Choroid plexus epithelial cell (primary cell): Measurements from ENCODE around the gene KRTAP19-8.

Source experiments
- DNase-seq: peaks from one replicate; pipeline ENCODE4 v3.0.0-alpha.2; 2010; ENCODE audit warnings: low read depth
- H3K4me3 ChIP-seq: 2 replicates; pipeline ENCODE4 v1.5.1; 2011; ENCODE audit warnings: low read depth, mild to moderate bottlenecking, control low read depth, low read length, moderate library complexity
- TF ChIP-seq, protein P1 (sequence below): conservative IDR thresholded peaks from 2 replicates; pipeline ENCODE4 v1.5.1; 2011; ENCODE audit warnings: low read depth, mild to moderate bottlenecking, control low read depth, inconsistent platforms, low read length, moderate library complexity

The KRTAP19-8 gene, protein sequence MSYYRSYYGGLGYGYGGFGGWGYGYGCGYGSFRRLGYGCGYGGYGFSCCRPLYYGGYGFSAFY

DNA sequence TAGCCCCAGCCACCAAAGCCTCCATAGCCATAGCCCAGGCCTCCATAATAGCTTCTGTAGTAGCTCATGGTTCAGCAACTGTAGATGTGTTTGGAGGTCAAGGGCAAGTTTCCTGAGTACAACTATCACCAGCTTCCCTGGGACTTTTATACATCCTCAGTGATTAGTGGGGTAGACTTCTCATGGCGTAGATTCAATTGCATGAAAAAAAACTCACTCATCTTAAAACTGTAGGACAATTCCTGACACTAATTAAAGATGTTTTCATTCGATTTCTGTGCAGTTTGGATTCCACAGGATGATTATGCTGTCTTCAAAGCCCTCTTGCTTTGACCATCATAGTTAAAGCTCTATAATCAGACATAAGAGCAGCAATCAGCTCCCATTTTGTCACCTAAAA is at the start of gene KRTAP19-8:
KRTAP19-8 (minus strand) TSS at position 101 of the 400 bp plus-strand sequence; CDS start at position 68, 33 bp downstream.
- TF ChIP-seq, protein P1, sequence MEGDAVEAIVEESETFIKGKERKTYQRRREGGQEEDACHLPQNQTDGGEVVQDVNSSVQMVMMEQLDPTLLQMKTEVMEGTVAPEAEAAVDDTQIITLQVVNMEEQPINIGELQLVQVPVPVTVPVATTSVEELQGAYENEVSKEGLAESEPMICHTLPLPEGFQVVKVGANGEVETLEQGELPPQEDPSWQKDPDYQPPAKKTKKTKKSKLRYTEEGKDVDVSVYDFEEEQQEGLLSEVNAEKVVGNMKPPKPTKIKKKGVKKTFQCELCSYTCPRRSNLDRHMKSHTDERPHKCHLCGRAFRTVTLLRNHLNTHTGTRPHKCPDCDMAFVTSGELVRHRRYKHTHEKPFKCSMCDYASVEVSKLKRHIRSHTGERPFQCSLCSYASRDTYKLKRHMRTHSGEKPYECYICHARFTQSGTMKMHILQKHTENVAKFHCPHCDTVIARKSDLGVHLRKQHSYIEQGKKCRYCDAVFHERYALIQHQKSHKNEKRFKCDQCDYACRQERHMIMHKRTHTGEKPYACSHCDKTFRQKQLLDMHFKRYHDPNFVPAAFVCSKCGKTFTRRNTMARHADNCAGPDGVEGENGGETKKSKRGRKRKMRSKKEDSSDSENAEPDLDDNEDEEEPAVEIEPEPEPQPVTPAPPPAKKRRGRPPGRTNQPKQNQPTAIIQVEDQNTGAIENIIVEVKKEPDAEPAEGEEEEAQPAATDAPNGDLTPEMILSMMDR, result no peak
- DNase-seq, result no peak
- no peak within 1 kb of the TSS for H3K4me3 ChIP-seq

DNA sequence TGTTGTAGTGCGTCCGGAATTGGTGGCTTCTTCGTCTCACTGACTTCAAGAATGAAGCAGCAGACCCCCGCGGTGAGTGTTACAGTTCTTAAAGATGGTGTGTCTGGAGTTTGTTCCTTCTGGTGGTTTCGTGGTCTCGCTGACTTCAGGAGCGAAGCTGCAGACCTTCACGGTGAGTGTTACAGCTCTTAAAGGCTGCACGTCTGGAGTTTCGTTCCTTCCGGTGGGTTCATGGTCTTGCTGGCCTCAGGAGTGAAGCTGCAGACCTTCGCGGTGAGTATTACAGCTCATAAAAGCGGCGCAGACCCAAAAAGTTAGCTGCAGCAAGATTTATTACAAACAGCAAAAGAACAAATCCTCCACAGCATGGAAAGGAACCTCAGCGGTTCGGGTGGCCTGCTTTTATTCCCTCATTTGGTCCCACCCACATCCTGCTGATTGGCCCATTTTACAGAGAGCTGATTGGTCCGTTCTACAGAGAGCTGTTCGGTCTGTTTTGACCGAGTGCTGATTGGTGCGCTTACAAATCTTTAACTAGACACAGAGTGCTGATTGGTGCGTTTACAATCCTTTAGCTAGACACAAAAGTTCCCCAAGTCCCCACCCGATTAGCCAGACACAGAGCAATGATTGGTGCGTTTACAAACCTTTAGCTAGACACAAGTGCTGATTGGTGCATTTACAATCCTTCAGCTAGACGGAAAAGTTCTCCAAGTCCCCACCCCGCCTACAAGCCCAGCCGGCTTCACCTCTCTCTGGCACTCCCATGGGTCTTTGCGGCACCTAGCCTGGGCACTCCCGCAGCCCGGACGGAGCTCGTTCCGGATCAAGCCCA is 49.6 kb upstream of the KRTAP19-8 start:
- no peak for DNase-seq
- H3K4me3 ChIP-seq, result no peak overlapping the region
- TF ChIP-seq, protein P1, result no peak

DNA sequence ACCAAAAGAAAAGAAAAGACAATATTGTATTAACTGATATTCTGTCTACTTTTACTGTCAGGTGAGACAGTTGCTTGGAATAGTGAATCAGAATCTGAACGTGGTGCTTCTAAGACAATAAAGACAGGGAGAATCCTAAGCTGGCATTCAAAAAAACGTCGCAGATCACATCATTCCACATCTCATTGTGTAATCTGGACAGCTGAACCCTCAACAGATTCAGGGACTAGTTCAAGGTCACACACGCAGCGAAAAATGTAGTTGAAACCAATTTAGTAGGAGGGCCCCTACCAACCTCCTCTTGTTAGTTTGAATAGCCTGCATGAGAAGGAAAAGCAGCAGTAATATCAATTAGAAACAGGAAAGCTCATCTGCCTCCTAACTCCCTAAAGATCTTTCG is 46.4 kb upstream of the KRTAP19-8 start:
- TF ChIP-seq, protein P1, result no peak
- no peak for DNase-seq

DNA sequence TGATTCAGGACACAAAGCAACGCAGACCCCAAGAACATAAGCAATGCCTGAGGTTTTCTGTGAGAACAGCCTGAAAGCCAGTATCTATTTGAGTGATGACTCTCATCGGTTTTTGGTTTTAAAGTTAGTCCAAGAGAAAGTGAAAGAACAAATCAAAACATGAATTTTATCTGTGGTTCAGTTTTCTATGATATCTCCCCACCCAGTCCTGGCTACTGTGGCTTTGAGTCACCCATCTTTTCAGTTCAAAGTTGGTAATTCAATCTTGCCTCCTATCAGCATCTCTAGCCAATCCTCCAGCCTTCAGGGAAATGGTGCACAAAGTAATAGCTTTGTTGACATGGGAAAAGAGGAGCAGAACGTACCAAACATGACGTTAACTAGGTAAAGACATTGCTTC is 40.5 kb upstream of the KRTAP19-8 start:
- no peak overlapping the region for H3K4me3 ChIP-seq
- DNase-seq, result peak; percentile 9
- TF ChIP-seq, protein P1, result no peak

More for the DNA sequence above, 46.4 kb upstream of the KRTAP19-8 start:
- no peak overlapping the region for H3K4me3 ChIP-seq

DNA sequence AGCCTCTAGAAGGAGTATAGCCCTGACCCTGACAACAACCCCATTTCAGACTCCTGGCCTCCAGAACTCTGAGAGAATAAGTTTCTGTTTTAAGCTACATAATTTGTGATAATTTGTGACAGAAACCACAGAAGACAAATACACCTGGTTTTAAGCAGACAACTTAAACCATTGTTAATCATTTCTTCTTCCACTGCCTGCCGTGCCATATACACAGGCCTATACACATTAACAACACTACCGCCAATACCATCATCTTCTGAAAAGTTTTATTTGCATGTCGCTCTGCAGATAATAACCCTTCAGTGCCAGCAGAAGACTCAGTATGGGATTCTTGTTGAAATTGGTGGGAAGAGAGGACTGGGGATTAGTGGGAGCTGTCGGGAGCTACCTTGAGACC is 39.9 kb upstream of the KRTAP19-8 start:
- TF ChIP-seq, protein P1, result no peak
- DNase-seq, result no peak

DNA sequence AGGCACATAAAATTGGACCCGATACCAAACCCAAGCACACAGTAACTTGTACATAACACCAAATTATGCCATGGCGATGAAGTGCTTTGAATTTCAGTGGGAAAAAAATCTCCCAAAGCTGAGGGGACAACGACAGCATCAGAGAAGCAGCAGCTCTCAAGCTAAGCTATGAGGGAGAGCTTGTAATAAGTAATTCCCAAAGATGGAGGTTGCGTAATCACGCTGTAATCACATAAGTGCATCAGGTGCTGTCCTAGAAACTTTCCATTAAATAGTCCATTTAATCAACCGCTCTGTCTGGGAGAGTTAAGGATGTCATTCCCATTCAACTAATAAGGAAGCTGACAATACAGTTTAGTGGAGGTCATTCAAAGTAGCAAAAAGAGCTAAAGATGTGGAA is 37.6 kb upstream of the KRTAP19-8 start:
- TF ChIP-seq, protein P1, result no peak
- no peak for DNase-seq

More for the DNA sequence above, 39.9 kb upstream of the KRTAP19-8 start:
- no peak overlapping the region for H3K4me3 ChIP-seq

DNA sequence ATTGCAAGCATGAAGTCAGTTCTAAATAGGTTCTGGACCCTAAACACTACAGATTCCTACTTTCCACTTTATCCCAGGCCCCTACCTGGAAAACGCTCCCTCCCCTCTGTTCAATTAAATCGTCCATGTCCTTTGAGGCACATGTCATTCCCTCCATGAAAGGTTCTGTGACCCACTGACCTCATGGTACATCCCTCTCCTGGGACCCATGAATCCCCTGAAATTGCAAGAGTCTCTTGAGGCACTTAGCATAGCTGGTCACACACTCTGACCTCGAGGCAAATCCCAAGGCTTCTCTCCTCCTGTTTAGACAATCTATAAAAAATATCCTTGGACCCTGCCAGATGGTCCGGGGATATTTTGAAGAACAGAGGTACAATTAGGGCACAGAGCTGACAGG is 34.3 kb upstream of the KRTAP19-8 start:
- H3K4me3 ChIP-seq, result no peak overlapping the region
- no peak for DNase-seq
- TF ChIP-seq, protein P1, result no peak

More for the DNA sequence above, 37.6 kb upstream of the KRTAP19-8 start:
- no peak overlapping the region for H3K4me3 ChIP-seq
